Transverse colon (tissue), 4 donors: Measurements from ENCODE around the gene PRTN3.

Experiments used
- POLR2A ChIP-seq: fragments of 450-650 bp; IDR thresholded peaks from one replicate; pipeline ENCODE4 v1.6.1; 2016; ENCODE audit warnings: antibody characterized with exemption, mild to moderate bottlenecking, moderate library complexity
- POLR2AphosphoS5 ChIP-seq, 3 donors: sonication (generic); formaldehyde crosslinking; IDR thresholded peaks; one replicate each; pipeline ENCODE4 v1.6.1; 2016; ENCODE audit warnings: antibody characterized with exemption in 3 of 3
- TF ChIP-seq, protein P1 (sequence below), 5 experiments: fragments of 200-600 bp in 3 of 5; fragments of 450-650 bp in 2 of 5; sonication (generic) in 3 of 5; IDR thresholded peaks; 1 replicate in 2 of 5; 2 replicates in 3 of 5; pipeline ENCODE4 v1.5.1; 2016 to 2017; ENCODE audit warnings: antibody characterized with exemption in 5 of 5, inconsistent platforms in 3 of 5, mild to moderate bottlenecking in 2 of 5, moderate library complexity in 1 of 5

GRCh38 chr19:829129-829758 is 11.6 kb upstream of the PRTN3 start:
- TF ChIP-seq, protein P1, sequence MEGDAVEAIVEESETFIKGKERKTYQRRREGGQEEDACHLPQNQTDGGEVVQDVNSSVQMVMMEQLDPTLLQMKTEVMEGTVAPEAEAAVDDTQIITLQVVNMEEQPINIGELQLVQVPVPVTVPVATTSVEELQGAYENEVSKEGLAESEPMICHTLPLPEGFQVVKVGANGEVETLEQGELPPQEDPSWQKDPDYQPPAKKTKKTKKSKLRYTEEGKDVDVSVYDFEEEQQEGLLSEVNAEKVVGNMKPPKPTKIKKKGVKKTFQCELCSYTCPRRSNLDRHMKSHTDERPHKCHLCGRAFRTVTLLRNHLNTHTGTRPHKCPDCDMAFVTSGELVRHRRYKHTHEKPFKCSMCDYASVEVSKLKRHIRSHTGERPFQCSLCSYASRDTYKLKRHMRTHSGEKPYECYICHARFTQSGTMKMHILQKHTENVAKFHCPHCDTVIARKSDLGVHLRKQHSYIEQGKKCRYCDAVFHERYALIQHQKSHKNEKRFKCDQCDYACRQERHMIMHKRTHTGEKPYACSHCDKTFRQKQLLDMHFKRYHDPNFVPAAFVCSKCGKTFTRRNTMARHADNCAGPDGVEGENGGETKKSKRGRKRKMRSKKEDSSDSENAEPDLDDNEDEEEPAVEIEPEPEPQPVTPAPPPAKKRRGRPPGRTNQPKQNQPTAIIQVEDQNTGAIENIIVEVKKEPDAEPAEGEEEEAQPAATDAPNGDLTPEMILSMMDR (IDR thresholded peaks at IDR 0.05), result no peak
- TF ChIP-seq POLR2AphosphoS5 (IDR thresholded peaks at IDR 0.05) (no peak), POLR2A (no peak)
